Hepatocyte (in vitro differentiated cells): Measurements from ENCODE around the gene PIP5K1C.

ENCODE experiments used
- EZH2 ChIP-seq: fragments of 200-600 bp; sonication (generic); IDR thresholded peaks from 2 replicates; pipeline ENCODE4 v1.6.1; 2016; ENCODE audit warnings: antibody characterized with exemption, mild to moderate bottlenecking, borderline replicate concordance
- EZH2phosphoT487 ChIP-seq: fragments of 200-600 bp; sonication (generic); IDR thresholded peaks from one replicate; pipeline ENCODE4 v1.6.1; 2018; ENCODE audit warnings: antibody characterized with exemption, mild to moderate bottlenecking, low read depth, moderate library complexity; ENCODE audit not compliant: unreplicated experiment, severe bottlenecking
- TF ChIP-seq, protein P1 (sequence below): fragments of 200-600 bp; sonication (generic); IDR thresholded peaks from 2 replicates; pipeline ENCODE4 v1.5.1; 2016; ENCODE audit warnings: antibody characterized with exemption, mild to moderate bottlenecking; ENCODE audit not compliant: poor library complexity

DNA sequence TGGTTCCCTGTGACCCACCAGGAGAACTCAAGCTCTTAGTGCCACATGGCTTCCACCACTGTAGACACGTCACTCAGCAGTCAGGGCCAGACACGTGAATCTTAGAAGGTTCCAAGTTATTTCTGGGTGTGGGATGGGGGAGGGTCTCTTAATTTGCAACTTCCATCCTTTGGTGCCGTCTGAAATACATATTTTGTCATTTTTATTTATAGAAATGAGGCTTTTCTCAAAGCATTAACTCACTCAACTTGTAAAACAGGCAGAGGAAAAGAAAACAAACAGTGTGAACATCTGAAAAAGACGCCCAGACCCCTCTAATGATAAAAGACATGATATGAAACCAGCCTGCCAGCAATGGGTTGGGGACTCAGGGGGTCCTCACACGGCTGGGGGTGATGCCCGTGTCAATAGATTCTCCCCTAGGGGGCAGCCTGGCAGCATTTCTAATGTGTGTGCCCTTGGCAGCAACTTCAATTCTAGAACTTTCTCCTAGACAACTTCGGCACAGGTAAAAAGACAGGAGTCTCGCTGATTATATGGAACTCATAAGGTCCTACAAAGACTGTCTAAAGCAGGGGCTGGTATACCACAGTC lies 15.4 kb downstream of the PIP5K1C start:
- TF ChIP-seq, protein P1, sequence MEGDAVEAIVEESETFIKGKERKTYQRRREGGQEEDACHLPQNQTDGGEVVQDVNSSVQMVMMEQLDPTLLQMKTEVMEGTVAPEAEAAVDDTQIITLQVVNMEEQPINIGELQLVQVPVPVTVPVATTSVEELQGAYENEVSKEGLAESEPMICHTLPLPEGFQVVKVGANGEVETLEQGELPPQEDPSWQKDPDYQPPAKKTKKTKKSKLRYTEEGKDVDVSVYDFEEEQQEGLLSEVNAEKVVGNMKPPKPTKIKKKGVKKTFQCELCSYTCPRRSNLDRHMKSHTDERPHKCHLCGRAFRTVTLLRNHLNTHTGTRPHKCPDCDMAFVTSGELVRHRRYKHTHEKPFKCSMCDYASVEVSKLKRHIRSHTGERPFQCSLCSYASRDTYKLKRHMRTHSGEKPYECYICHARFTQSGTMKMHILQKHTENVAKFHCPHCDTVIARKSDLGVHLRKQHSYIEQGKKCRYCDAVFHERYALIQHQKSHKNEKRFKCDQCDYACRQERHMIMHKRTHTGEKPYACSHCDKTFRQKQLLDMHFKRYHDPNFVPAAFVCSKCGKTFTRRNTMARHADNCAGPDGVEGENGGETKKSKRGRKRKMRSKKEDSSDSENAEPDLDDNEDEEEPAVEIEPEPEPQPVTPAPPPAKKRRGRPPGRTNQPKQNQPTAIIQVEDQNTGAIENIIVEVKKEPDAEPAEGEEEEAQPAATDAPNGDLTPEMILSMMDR, result no peak
- TF ChIP-seq EZH2 (no peak), EZH2phosphoT487 (no peak)
